ENCODE measurements around the gene CADM2.

DNA sequence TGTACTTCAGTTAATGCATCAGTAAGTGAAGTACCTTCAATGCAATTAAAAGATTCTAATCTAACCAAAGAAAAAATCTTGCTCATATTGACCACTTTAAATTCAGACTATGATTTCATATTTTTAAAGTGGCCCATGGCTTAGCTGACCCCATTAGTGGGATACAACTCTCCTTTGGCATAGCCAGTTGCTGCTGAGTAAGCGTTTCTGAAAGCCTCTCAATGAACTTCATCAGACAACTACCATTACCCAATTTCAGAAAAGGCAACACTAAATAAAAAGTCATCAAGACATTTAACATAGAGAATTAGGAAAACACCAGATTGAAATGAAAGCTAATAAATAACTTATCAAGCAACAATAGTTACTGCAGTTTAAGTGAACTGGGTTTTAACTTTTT lies 27.0 kb downstream of the CADM2 start:
- TF ChIP-seq GATA2 (IDR thresholded peaks at IDR 0.05; ENCODE audit: insufficient read depth, insufficient read length, low read depth, low read length) = no peak
- TF ChIP-seq, protein P1, sequence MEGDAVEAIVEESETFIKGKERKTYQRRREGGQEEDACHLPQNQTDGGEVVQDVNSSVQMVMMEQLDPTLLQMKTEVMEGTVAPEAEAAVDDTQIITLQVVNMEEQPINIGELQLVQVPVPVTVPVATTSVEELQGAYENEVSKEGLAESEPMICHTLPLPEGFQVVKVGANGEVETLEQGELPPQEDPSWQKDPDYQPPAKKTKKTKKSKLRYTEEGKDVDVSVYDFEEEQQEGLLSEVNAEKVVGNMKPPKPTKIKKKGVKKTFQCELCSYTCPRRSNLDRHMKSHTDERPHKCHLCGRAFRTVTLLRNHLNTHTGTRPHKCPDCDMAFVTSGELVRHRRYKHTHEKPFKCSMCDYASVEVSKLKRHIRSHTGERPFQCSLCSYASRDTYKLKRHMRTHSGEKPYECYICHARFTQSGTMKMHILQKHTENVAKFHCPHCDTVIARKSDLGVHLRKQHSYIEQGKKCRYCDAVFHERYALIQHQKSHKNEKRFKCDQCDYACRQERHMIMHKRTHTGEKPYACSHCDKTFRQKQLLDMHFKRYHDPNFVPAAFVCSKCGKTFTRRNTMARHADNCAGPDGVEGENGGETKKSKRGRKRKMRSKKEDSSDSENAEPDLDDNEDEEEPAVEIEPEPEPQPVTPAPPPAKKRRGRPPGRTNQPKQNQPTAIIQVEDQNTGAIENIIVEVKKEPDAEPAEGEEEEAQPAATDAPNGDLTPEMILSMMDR (IDR thresholded peaks at IDR 0.05; ENCODE audit: extremely low read depth in 1 of 2, insufficient read depth in 1 of 2, low read depth in 1 of 2, low read length in 2 of 2) = no peak
